ENCODE data around the gene U2SURP. TPM values are rescaled to one million over a fixed set of nuclear protein-coding genes. Genes with fewer than 3 reads are reported as not detected.
A peak's percentile ranks its signal among the peaks of the same experiment; 100 is the strongest.

The U2SURP gene
- total RNA-seq: 10 to 100 TPM; 35.7 to 58.6 (median 45.2) TPM

DNA sequence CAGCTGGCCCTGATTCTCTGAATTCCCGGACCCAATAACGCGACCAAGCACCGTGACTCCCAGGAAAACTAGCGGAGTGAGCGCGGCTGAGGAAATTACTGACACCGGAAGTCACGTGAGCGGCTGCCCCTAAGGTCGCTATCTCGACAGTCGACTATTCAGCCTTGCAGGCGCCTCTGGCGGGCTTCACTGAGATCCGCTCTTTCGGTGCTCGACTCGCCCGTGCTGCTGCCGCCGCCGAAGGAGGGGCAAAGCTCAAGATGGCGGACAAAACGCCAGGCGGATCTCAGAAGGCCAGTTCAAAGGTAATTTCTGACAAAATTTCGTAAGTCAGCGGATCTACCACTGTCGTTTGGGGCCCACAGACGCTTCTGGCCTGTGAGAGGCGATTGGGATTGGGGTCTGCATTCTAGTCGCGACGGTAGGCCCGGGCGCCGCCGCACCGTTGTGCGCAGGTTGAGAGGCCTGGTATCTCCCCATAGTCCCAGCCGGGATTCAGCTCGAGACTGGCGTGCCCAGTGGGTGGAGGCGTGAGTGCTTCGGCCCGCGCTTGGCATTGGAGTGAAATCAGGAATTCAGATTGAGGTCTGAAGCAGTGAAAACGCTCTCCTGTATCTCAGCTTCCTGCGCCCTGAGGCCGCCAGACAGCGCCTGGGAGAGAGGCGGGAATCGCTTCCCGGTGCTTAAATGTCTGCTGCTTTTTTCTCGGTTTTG, at the start of gene U2SURP:
TSS of gene U2SURP (plus strand) at position 202 of the 714 bp plus-strand sequence. CDS start at position 261, 59 bp downstream.
- Histone ChIP-seq H3K4me3 (peak within 1 kb of the TSS; percentile 78 to 98 (median 91)), H3K4me1 (peaks cover 41 to 60% (median 58%) of the 10 kb centered on the region in 4 donors), H3K9me3 (no peaks in the 10 kb centered on the region), H3K36me3 (no peaks in the 10 kb centered on the region), H3K27ac (replicated peaks in 1 of 4) (peak within 1 kb of the TSS; percentile 87 to 95 (median 90)), H3K27me3 (no peaks in the 10 kb centered on the region)
- DNase-seq (ENCODE audit: extremely low spot score): peak; percentile 98
- under 1% methylated on average over 24 of the region's 55 CpGs for WGBS
- intact Hi-C loops (cut with DNase I): loop anchor here (10.0 kb wide), 1 partner anchor 557 kb away; the partner anchor contains the start of gene XRN1
- TF ChIP-seq, protein P1, sequence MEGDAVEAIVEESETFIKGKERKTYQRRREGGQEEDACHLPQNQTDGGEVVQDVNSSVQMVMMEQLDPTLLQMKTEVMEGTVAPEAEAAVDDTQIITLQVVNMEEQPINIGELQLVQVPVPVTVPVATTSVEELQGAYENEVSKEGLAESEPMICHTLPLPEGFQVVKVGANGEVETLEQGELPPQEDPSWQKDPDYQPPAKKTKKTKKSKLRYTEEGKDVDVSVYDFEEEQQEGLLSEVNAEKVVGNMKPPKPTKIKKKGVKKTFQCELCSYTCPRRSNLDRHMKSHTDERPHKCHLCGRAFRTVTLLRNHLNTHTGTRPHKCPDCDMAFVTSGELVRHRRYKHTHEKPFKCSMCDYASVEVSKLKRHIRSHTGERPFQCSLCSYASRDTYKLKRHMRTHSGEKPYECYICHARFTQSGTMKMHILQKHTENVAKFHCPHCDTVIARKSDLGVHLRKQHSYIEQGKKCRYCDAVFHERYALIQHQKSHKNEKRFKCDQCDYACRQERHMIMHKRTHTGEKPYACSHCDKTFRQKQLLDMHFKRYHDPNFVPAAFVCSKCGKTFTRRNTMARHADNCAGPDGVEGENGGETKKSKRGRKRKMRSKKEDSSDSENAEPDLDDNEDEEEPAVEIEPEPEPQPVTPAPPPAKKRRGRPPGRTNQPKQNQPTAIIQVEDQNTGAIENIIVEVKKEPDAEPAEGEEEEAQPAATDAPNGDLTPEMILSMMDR (IDR thresholded peaks at IDR 0.05): peak in 2 of 3 experiments; percentile 25 to 27
- TF ChIP-seq POLR2A (IDR thresholded peaks at IDR 0.05; ENCODE audit: low read depth) (peak; percentile 16), EP300 (IDR thresholded peaks at IDR 0.05) (no peak), POLR2AphosphoS5 (IDR thresholded peaks at IDR 0.05) (peak; percentile 95 to 96)

DNA sequence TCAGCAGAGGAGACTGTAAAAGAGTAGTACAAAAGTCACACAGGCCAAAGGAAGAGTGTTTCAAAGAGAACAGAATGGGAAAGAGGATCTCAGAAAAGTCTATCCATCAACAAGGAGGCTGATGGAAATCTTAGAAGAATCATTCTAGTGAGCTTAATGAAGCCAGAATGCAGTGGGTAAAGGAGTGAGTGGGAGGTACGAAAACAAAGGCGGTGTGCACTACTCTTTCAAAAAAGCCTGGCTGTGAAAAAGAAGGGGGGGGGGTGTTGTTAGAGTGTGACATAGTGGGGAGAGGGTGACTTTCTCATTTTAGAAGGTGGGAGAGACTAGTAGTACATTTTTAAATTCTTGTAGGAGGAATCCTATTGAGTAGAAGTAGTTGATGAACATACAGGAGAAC, 49.6 kb upstream of the U2SURP start:
- DNase-seq (ENCODE audit: extremely low spot score): peak; percentile 21
- H3K9me3 ChIP-seq: no peaks in the 10 kb centered on the region
- WGBS: 96% methylated on average over 2 of the region's 2 CpGs
- no peak overlapping the region for H3K4me3 ChIP-seq
- H3K27ac ChIP-seq (replicated peaks in 1 of 4): no peak overlapping the region
- H3K4me1 ChIP-seq: peaks cover 3 to 8% (median 7%) of the 10 kb centered on the region in 4 donors
- no peaks in the 10 kb centered on the region for H3K36me3 ChIP-seq
- TF ChIP-seq, protein P1 (IDR thresholded peaks at IDR 0.05): no peak
- TF ChIP-seq POLR2A (IDR thresholded peaks at IDR 0.05; ENCODE audit: low read depth) (no peak), EP300 (IDR thresholded peaks at IDR 0.05) (no peak), POLR2AphosphoS5 (IDR thresholded peaks at IDR 0.05) (no peak)
- peaks cover 0 to 26% (median 8%) of the 10 kb centered on the region in 4 donors for H3K27me3 ChIP-seq
- intact Hi-C loops (cut with DNase I): no loop called here

DNA sequence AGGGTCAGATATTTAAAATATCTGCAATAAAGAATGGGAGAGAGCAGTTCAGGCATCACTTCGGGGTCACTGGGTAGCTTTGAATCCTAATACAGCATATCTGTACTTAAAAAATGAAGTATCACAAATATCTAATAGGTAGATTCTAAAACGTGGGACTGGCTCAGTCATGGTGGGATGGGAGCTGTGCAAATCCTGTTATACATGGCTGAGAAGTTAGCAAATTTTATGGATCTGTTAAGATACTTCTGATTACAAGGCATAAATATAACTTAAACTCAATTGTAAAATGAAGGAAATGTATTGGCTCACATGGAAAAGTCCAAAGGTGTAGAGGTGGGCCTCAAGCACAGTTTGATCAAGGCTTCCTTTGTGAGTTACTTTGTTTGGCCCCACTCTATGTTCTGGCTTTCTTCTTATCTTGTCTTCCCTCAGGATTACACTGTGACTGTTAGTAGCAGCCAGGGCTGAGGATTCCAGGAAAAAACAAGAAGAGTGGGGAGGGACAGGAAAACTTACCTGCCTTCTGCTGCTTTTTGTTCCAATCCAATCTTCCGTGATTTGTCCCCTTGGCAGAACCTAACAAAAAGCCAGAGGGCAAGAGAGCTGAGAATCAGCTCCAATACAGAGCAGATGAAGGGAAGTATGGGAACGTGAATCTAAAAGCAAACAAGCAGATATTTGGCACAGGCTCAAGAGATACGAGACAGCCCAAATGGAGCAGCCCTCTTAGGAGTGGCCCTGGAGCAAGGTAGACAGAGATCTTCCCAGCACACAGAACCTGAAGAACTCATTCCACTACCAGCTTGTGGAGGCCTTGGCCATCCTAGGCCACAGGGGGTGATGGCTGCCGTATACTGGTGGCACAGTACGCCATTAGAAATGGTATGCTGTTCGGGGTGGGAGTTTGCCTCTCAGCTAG, 48.8 kb upstream of the U2SURP start:
- 88% methylated on average over 8 of the region's 8 CpGs for WGBS
- no peak for TF ChIP-seq EP300 (IDR thresholded peaks at IDR 0.05)
- no peak for TF ChIP-seq POLR2AphosphoS5 (IDR thresholded peaks at IDR 0.05)
- TF ChIP-seq, protein P1 (IDR thresholded peaks at IDR 0.05): no peak
- no peak for TF ChIP-seq POLR2A (IDR thresholded peaks at IDR 0.05; ENCODE audit: low read depth)
- Histone ChIP-seq H3K9me3 (no peaks in the 10 kb centered on the region), H3K4me1 (peaks cover under 1 to 3% (median 1%) of the 10 kb centered on the region in 4 donors), H3K27me3 (peaks cover 0 to 18% (median 2%) of the 10 kb centered on the region in 4 donors), H3K36me3 (no peaks in the 10 kb centered on the region), H3K4me3 (no peak overlapping the region), H3K27ac (replicated peaks in 1 of 4) (no peak overlapping the region)
- peak; percentile 74 for DNase-seq (ENCODE audit: extremely low spot score)
- intact Hi-C loops (cut with DNase I): no loop called here

DNA sequence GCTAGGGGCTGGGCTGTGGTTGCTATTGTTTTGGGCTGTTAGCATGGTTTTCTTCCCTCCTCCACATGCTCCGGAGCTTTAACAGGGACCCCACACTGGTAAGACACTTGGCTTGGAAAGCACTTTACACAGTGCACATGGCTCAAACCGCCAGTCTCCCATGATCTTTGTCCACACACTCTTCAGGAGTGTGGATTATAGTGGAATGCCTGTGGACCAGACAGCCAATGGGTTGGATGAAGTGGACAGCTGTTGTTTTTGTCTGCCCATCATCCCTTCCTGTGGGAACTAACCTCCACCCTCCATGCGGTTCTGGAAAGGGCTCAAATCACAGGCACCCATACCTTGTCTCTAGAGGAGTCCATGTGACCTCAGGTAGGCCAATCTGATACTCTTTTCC, 47.9 kb upstream of the U2SURP start:
- H3K9me3 ChIP-seq: no peaks in the 10 kb centered on the region
- 85% methylated on average over 3 of the region's 3 CpGs for WGBS
- H3K27ac ChIP-seq (replicated peaks in 1 of 4): no peak overlapping the region
- TF ChIP-seq POLR2AphosphoS5 (IDR thresholded peaks at IDR 0.05) (no peak), POLR2A (IDR thresholded peaks at IDR 0.05; ENCODE audit: low read depth) (no peak), EP300 (IDR thresholded peaks at IDR 0.05) (no peak)
- TF ChIP-seq, protein P1 (IDR thresholded peaks at IDR 0.05): no peak
- H3K27me3 ChIP-seq: peaks cover 0 to 9% (median under 1%) of the 10 kb centered on the region in 4 donors
- H3K4me3 ChIP-seq: no peak overlapping the region
- H3K36me3 ChIP-seq: no peaks in the 10 kb centered on the region
- peak; percentile 80 for DNase-seq (ENCODE audit: extremely low spot score)
- peaks cover 0 to 4% (median 0%) of the 10 kb centered on the region in 4 donors for H3K4me1 ChIP-seq
- intact Hi-C loops (cut with DNase I): no loop called here
